Limb (tissue), 2 donors: ENCODE measurements around the gene TMC5.

ENCODE experiments used
- DNase-seq, 2 donors: peaks; one replicate each; pipeline ENCODE4 v3.0.0-alpha.2; 2016; ENCODE audit errors: extremely low spot score in 2 of 2

Gene TMC5

DNA sequence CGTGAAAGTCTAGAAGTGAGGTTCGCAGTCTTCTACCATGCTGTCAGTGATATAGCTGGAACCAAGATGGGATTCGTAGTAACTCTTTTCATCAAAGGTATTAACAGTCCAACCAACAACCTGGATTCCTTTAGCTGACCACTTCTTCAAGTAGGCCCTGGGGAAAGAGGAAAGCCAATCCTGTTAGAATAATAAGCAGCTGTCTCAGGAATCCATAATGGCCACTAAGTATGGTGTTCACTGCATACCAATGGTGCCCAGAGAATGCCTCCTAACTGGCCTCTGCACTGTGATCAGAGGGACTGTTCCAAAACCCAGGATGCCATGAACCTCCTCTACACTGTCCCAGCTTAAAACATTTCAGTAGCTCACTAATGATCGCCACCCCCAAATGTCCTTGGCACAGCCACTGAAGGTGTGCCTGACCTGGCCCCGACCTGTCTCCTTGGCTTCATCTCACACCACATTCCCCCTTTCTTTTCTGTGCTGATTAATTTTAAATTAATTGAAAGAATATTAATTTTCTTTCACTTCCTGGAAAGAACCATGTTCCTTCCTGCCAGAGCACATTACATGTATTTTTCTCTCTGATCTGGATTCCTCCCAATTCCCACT lies 85.9 kb downstream of the TMC5 start:
- DNase-seq, result no peak

GRCh38 chr16:19505600-19506303 lies 88.1 kb downstream of the TMC5 start:
- no peak for DNase-seq

- no peak for DNase-seq
These were observed 89.3 kb downstream of the TMC5 start for GRCh38 chr16:19506965-19507364.

DNA sequence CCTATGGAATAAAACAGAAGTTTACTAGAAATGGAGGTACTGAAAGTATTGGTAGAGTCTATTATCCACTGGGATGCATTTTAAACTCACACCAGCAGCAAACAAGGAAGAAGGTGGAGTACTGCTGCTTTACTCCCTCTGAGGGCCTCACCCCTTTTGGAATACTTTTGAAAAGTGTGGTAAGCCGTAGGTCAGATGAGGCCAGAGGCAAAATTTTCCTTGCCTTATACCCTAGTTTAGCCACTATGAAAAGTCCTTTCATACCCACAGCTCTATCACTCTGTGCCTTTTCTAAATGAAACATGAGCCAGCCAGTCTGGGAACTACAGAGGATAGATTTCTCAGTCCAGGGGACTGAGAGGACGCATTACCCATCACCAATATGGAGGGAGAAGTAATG lies 90.2 kb downstream of the TMC5 start:
- DNase-seq, result no peak

DNA sequence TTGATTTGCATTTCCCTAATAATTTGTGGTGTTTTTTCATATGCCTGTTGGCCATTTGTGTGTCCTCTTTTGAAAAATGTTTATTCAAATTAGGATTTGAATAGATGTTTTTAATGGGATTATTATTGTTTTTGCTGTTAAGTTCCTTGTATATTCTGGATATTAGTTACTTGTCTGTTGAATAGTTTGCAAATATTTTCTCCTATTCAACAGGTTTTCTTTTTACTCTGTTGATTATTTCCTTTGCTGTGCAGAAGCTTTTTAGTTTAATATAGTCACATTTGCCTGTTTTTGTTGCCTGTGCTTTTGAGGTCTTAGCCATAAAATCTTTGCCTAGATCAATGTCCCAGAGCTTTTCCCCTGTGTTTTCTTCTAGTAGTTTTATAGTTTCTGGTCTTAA lies 94.6 kb downstream of the TMC5 start:
- no peak for DNase-seq

GRCh38 chr16:19513377-19514053 lies 95.8 kb downstream of the TMC5 start:
- no peak for DNase-seq

DNA sequence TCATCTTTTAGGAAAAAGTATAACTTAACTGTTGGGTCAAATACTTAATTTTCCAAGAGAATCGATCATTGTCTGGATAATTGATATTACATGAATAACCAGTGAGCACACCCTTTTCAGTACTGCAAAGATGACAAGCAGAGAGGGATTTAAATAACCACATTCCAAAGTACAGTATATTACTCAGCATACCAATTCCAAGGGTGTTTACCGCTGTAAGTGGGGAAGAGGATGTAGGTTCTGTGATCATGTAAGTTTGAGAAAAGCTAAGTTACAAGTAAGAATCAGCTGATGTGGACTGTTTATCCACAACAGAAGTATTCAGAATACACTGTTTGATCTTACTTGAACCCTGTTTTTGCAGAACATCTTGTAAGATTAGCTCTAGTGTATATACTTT lies 98.1 kb downstream of the TMC5 start:
- no peak for DNase-seq

DNA sequence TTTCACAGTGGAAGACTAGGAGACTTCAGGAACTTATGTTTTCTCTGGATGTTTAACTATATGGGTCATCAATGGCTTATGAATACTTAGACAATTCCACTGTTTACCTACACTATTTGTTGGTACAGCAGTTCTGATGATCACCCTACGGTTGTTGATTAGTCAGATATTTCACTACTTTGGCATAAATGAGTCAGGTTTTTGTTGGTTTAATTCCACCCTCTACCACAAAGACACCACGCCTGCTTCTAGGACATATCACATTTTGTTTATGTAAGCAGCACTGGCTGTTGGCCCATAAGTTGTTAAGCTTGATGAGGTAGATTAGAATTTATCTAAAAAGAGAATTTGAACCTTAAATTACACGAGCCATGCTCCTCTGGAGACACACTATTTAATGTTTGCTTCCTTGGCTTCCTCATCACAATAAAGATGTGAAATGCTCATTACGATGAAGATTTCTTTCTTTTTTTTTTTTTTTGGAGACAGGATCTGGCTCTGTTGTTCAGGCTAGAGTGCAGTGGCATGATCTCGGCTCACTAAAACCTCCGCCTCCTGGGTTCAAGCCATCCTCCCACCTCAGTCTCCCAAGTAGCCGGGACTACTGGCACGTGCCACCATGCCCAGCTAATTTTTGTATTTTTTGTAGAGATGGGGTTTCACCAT lies 99.9 kb downstream of the TMC5 start:
- no peak for DNase-seq

GRCh38 chr16:19518388-19518787 lies 100.7 kb downstream of the TMC5 start:
- DNase-seq, result no peak

- DNase-seq, result no peak
These were observed 103.2 kb downstream of the TMC5 start for GRCh38 chr16:19520861-19521331.

DNA sequence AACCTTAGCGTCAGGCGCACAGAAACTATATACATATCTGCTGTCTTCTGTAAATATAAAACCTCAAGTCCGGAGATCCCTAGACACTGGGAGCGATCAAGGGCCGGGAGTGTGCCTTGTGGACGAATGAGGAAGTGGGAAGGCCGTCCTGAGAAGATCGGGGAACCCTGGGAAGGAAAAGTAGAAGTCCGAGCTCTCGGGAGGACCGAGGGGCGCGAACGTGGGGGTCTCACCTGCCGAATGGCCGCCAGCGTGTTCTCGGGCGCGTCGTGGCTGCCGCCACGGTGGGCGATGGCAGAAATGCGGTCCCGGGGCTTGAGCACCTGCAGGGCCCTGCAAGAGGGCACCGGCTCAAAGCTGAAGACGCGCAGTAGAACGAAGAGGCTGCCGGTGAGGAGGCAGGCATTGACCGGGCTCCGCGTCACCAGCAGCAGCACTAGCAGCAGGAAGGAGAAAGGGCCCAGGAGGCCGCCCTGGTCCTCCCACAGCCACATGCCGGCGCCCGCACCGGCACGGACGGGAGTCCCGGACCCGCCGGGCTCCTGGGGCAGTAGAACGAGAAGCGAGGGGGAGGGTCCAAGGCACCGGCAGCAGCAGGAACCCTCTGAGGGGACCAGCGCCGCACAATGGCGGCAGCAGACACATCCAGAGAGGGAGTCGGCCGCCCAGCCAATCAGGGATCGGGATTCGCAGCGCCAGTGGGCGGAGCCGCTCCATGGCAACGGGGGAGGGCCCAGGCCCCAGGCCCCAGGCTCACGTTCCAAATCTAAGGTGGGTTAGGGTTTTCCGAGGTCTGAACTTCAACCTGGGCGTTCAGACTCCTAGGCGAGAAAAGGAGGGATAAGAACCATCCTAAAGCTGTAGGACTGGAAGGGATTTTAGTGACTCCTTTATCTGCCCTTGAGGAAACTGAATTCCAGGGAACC lies 104.1 kb downstream of the TMC5 start, which contains the start of gene GDE1:
GDE1 (minus strand) TSS at position 628 of the 926 bp plus-strand sequence; CDS start at position 494, 134 bp downstream.
- DNase-seq, result peak; percentile 94 to 96

DNA sequence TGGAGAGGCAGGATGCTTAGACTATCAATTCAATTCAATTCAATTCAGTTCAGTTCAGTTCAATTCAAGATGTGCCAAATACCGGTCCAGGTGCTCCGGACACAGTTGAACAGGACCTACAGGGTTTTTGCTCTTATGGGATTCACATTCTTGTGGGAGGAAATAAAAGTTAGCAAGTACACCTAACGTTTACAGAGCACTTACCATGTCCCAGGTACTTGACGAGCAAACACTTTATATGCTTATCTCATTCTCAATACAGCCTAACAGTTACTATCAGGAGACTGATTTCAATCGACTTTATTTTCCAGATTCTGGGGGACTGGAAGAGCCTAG lies 104.7 kb downstream of the TMC5 start:
- no peak for DNase-seq

DNA sequence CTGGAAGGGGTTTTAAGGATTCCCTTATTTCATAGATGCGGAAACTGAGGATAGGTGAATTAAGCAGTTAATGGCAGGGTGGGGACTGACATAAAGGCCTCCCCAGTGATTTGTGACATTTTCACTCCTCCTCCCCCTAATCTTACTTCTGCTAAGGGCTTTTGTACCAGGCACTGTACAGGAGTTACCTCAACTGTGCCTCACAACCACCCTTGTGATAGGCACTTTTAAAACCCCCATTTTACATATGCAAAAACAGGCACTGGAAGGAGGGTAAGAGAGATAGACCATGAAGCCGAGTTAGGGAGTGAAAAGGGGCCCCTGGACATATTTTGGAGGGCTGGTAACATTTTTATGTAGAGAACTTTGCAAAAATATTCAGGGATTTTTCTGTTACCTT lies 105.1 kb downstream of the TMC5 start:
- no peak for DNase-seq

DNA sequence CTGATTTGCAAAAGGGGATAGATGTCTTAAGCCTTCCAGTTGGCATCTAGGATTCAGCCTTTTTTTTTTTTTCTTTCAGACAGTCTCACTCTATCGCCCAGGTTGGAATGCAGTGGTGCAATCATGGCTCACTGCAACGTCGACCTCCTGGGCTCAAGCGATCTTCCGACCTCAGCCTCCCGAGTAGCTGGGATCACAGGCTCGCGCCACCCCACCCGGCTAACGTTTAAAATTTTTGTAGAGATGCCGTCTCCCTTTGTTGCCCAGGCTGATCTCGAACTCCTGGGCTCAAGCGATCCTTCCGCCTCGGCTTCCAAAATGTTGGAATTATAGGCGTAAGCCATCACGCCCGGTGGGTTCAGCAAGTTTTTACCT lies 105.5 kb downstream of the TMC5 start:
- no peak for DNase-seq

DNA sequence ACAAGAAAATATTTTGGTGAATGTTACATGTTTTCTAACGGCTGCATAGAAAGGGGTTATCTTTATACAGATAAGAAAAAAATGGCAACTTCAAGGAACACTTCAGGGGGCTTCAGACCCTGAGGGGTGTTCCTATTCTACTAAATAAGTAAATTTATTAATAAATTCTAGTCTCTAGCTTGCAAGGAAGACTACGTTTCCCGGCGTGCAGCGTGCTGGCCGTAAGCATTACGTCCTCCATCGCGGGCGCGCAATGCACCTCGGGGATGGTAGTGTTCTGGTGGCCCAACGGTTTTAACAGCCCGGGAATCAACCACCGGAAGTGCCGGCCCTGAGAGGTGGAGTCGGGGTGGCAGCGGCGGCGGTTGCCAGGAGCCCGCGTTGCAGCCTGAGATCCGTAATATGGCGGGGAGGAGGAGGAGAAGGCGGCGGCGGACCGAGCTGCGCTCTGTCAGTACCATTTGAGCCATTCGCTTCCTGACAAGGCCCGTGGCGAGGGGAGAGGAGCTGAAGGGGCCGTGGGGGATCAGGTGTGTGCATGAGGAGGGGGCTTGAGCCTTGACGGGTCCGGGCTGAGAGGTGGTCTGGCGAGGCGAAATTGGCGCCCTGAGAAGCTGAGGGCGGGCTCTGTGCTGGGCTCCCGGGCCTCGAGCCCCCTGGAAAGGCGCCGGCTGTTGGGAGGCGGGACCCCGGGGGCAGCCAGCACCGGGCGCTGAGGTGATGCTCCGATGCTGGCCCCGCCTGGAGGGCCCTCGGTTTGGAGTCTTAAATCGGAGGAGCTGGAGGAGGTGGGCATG lies 106.1 kb downstream of the TMC5 start, which contains the start of gene CCP110:
CCP110 (plus strand) TSS at position 384 of the 797 bp plus-strand sequence. CDS start 3,940 bp downstream, outside the sequence.
- DNase-seq, result peak; percentile 94 to 95

DNA sequence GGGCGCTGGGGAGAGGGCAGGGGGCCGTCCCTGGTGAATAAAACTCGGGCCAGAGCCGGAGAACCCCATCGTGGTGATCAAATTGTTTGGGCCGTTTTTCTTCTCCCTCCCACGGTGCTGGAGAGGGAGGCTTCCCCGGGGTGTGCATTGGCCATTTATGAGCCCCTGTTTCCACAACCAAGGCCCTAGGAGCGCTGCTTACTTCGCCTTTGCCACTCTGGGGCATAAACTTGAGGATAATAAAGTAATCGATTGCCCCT lies 106.6 kb downstream of the TMC5 start:
- no peak for DNase-seq

DNA sequence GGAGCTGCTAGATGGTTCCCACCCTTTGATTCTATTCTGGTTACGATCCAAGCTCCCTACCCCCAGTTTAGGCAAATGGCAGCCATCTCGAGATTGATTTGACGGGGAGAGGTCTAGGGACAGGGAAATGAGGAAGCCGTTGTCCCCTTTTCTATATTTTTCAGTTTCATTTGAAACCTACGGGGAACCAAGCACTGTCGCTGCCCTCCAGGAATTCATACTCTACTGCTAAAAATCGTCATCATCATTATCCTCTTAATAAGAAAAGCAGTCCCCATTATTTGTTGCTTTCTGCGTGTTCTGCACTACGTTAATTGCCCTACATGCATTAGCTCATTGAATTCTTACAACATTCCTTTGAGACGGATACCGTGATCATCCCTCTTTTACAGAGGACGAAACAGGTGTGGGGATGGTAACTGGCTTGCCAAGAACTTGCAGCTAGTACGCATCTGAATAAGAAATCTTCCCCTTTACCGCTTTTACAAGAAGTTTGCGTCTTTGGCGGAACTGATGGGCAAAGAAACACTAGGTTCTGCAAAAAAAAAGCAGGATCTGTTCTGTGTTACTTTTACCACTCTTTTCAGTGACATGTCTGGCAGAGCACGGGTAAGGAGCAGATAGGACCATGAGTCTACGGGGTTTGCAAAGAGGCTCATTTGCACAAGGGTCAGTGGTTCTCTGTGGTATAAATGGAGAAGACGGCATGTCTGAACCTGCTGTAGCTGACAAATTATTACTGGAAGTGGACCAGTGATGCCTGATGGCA lies 107.1 kb downstream of the TMC5 start:
- no peak for DNase-seq

- no peak for DNase-seq
These were observed 107.7 kb downstream of the TMC5 start for GRCh38 chr16:19525385-19525723.

DNA sequence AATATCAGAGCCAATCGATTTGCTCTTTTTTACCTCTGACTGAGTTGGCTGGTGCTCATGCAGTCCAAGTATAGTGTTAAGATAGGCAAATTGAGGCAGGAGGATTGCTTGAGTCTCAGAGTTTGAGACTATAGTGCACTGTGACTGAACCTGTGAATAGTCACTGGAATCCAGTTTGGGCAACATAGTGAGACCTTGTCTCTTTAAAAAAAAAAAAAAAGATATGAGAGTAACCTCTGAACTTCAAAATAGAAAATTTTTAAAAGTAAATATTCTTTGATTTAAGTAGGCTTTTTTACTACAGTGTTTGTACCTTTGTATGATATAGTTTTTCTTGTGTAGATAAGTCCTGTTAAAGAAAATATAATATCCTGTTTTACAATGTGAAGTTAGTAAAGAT lies 109.5 kb downstream of the TMC5 start:
- no peak for DNase-seq

DNA sequence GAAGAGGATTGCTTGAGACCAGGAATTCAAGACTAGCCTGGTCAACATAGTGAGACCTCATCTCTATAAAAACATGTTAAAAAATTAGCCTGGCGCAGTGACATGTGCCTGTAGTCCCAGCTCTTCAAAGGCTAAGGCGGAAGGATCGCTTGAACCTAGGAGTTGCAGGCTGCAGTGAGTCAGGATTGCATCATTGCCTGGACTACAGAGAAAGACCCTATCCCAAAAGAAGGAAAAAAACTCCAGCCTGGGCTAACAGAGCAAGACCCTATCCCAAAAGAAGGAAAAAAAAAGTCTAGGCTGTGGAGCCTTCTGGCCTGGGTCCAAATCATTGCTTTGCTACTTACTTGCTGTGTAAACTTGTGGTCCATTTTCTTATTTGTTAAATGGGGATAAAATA lies 111.0 kb downstream of the TMC5 start:
- DNase-seq, result no peak
